Lower lobe of right lung (tissue), 2 donors: Measurements from ENCODE around the gene MCEE. TPM values are rescaled to one million over a fixed set of nuclear protein-coding genes. Genes with fewer than 3 reads are reported as not detected.

Experiments
- ATAC-seq, 2 donors: fragments of 200-7000 bp; cut with Tn5 transposase; one replicate each; pipeline ENCODE4 v1.9.1; 2020 to 2022; ENCODE audit warnings: mild to moderate bottlenecking in 2 of 2, moderate library complexity in 2 of 2
- DNase-seq: peaks from one replicate; pipeline ENCODE4 v3.0.0-alpha.2; 2020
- H3K27ac ChIP-seq: fragments of 200-600 bp; one replicate; pipeline ENCODE4 v1.8.0; 2022
- H3K27me3 ChIP-seq: fragments of 200-600 bp; one replicate; pipeline ENCODE4 v1.8.0; 2022; ENCODE audit warnings: low read depth
- H3K36me3 ChIP-seq: fragments of 200-600 bp; one replicate; pipeline ENCODE4 v1.8.0; 2022; ENCODE audit warnings: mild to moderate bottlenecking
- H3K4me1 ChIP-seq: fragments of 200-600 bp; one replicate; pipeline ENCODE4 v1.8.0; 2022
- H3K4me3 ChIP-seq: fragments of 200-600 bp; one replicate; pipeline ENCODE4 v1.8.0; 2022; ENCODE audit warnings: mild to moderate bottlenecking
- H3K9me3 ChIP-seq: fragments of 200-600 bp; one replicate; pipeline ENCODE4 v1.8.0; 2022
- intact Hi-C: fragments of 100-400 bp; cut with DNase I; formaldehyde crosslinking; loops from one replicate; pipeline ENCODE4 v1.11.0; 2022
- total RNA-seq: library from RNA; stranded (reverse); fragmentation: NEBNext Ultra II Directional; extraction: Animal tissue kit (Norgen Biotek cat#: 25700); gene quantifications from one replicate; pipeline ENCODE4 v1.2.1, GENCODE V29; 2021
- TF ChIP-seq, protein P1 (sequence below): fragments of 200-600 bp; IDR thresholded peaks from one replicate; pipeline ENCODE4 v1.8.0; 2022; ENCODE audit warnings: antibody characterized with exemption, mild to moderate bottlenecking
- donor health status: DM: no; HTN: yes; CAD: no; lungs with severe emphysema.

MCEE gene
- total RNA-seq, 1 donor from 2014 or later: 22.2 TPM

DNA sequence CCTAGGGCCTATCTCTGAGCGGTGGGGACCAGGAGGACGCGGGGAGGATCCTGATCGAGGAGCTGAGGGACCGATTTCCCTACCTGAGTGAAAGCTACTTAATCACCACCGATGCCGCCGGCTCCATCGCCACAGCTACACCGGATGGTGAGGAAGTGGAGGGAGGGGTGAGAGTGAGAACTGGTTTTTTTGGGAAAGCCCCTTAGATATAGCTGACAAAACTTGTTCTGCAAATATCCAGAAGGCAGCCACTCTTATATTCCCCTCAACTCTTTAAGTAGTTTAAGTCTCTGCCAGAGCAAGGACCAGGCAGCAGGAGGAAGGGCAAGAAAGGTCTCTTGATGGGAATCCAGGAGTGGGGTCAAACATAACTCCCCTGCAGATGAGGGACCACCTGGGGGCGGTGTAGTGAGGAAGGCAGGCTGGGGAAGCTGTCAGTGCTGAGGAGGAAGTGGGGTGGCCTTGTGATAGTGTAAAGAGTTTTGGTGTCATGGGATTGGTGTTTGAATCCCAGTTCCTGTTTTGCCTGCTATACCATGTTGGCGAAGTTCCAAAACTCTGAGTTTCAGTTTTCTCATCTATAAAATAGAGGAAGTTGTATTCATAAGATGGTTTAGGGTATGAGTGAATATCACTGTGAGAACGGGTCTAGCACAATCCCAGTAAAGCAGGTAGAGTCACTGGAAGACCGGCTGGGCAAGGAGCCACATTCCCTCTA, 58.2 kb downstream of the MCEE start:
- TF ChIP-seq, protein P1, sequence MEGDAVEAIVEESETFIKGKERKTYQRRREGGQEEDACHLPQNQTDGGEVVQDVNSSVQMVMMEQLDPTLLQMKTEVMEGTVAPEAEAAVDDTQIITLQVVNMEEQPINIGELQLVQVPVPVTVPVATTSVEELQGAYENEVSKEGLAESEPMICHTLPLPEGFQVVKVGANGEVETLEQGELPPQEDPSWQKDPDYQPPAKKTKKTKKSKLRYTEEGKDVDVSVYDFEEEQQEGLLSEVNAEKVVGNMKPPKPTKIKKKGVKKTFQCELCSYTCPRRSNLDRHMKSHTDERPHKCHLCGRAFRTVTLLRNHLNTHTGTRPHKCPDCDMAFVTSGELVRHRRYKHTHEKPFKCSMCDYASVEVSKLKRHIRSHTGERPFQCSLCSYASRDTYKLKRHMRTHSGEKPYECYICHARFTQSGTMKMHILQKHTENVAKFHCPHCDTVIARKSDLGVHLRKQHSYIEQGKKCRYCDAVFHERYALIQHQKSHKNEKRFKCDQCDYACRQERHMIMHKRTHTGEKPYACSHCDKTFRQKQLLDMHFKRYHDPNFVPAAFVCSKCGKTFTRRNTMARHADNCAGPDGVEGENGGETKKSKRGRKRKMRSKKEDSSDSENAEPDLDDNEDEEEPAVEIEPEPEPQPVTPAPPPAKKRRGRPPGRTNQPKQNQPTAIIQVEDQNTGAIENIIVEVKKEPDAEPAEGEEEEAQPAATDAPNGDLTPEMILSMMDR: no peak
- peaks cover 50% of the 10 kb centered on the region for H3K36me3 ChIP-seq
- peaks cover 51% of the 10 kb centered on the region for H3K4me1 ChIP-seq
- intact Hi-C loops: no loop called here
- H3K27me3 ChIP-seq: no peaks in the 10 kb centered on the region
- DNase-seq (no peak), ATAC-seq (no peak)
- H3K27ac ChIP-seq: peak overlapping the region; percentile 62
- H3K9me3 ChIP-seq: no peaks in the 10 kb centered on the region
- H3K4me3 ChIP-seq: peak overlapping the region; percentile 16

DNA sequence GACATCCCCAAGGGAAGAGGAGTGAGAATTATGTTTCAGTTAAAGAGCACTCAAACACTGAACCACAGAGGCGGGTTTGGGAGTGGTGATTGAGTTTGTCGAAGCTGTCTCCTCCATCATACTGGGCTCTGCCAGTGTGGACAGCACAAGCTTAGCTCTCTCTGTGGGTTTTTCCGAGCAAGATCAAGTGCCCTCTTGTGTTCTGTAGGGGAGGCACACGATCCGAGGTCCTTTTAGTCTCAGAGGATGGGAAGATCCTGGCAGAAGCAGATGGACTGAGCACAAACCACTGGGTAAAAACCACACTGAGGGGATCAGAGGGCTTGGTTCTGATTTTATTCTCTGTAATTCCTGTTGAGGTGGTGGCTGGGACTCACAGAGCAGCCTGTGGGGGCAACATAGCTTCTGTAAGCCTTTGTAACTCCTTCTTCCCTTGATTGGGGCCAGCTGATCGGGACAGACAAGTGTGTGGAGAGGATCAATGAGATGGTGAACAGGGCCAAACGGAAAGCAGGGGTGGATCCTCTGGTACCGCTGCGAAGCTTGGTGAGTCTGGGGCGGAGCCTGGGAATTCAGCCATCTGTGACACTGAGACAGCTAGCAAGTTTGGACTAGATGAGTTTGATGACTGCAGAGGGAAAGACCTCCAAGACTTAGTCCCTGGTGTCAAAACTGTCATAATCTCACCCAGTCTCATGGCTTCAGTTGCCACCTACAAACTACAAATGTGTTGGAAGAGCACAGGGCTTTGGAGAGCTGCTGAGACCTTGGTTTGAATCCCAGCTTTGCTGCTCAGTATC, 59.5 kb downstream of the MCEE start:
- DNase-seq (no peak), ATAC-seq (no peak)
- H3K36me3 ChIP-seq: peaks cover 36% of the 10 kb centered on the region
- TF ChIP-seq, protein P1: no peak
- intact Hi-C loops: no loop called here
- no peaks in the 10 kb centered on the region for H3K9me3 ChIP-seq
- no peaks in the 10 kb centered on the region for H3K27me3 ChIP-seq
- H3K27ac ChIP-seq: no peak overlapping the region
- H3K4me3 ChIP-seq: peak overlapping the region; percentile 7
- peaks cover 53% of the 10 kb centered on the region for H3K4me1 ChIP-seq

DNA sequence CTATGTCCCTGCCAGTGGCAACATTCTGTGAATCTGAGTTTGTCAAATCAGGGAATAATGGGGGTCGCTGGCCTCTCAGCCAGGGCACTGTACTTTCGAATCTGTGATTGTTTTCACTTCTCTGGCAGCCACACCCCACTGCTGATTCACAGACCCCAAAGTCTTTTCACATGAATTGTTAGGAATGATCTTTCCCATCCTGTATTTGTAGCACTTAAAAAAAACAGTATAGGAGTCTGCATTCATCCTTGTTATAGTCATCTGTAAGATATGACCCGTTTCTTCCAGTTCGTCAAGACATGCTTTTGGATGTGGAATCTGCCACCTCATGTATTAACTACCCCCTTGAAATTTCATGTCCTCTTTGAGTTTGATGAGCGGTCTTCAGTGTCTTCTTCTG, 60.7 kb downstream of the MCEE start:
- TF ChIP-seq, protein P1: no peak
- H3K36me3 ChIP-seq: peaks cover 25% of the 10 kb centered on the region
- no peaks in the 10 kb centered on the region for H3K27me3 ChIP-seq
- H3K27ac ChIP-seq: peak overlapping the region; percentile 94
- peak overlapping the region; percentile 92 for H3K4me3 ChIP-seq
- DNase-seq: no peak
- no peak for ATAC-seq
- no peaks in the 10 kb centered on the region for H3K9me3 ChIP-seq
- intact Hi-C loops: no loop called here
- H3K4me1 ChIP-seq: peaks cover 53% of the 10 kb centered on the region

DNA sequence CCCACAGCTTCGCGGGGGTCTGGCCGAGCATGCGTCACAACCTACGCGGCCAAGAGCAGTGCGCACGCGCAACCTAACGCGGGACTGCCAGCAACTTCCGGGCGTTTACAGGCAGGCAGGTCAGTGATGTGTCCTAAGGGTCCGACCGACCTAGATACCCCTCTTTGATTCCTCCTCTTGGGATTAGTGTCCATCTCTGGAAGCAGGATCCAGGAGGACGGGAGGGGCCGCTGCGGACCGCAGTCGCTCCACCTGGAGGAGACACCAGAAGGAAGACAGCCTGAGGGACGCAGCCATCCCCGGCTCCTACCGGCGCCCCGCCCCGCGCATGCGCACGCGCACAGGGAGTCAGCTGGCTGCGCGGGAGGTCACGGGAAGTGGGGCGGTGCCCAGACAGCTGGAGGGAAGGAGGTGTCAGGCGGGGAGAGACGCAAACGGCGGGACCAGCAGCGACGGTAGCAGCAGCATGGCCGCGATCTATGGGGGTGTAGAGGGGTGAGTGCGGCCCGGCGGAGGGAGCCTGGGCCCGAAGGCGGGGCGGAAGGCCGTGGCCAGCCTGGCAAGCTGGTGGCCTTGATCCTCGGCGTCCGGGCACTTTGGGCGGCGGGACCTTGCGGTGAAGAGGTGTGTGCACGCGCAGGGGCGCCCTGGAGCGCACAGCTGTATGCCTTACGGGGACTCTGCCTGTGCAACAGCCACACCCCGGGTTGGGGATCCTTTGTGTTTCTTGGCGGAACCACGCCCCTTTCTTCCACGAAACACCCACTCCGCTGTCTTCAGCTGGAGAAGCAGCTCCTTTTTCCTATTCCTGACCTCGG, 61.6 kb downstream of the MCEE start, which contains the start of gene NAGK:
Gene NAGK, plus strand, starts transcription at position 431 of the 818 bp plus-strand sequence. Its CDS starts 36 bp downstream, at position 467.
- Histone ChIP-seq H3K27ac (peak within 1 kb of the TSS; percentile 94), H3K36me3 (peaks cover 16% of the 10 kb centered on the region), H3K4me1 (peaks cover 53% of the 10 kb centered on the region), H3K4me3 (peak within 1 kb of the TSS; percentile 92), H3K27me3 (no peaks in the 10 kb centered on the region), H3K9me3 (no peaks in the 10 kb centered on the region)
- intact Hi-C loops: no loop called here
- DNase-seq (peak; percentile 98), ATAC-seq (peak; percentile 96 to 97)
- TF ChIP-seq, protein P1: no peak

DNA sequence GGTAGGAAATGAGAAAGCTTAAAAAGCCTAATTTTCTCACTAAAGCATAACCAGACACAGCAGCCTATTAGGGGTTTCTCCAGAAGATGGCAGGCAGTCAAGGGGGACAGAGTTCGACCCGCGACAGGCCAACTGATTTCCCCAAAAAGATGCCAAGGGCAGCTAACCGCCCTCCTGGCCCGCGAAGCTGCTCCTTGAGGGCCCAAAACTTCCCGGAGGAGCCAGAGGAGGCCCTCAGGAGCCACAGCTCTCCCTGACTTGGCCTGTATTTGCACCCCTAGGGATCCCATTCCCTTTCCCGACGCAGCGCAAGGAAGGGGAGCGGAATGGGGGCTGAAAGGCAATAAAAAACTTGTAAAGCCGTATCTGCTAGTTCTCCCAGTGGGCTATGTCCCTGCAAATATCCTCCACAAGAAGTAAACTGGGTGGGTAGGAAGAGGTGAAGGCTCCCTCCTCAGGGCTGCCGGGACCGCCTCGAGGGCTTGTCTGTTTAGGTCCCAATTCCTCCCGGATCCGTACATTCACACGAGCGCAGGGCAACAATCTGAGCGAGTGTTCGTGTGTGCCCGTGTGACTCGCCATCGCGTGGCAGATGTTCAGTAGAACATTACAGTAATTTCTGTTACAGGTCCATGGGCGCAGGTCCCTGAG, 62.3 kb downstream of the MCEE start:
- ATAC-seq: peak; percentile 26 to 47

More for the DNA sequence above, 62.3 kb downstream of the MCEE start:
- Histone ChIP-seq H3K9me3 (no peaks in the 10 kb centered on the region), H3K27me3 (no peaks in the 10 kb centered on the region), H3K4me3 (peak overlapping the region; percentile 92), H3K4me1 (peaks cover 51% of the 10 kb centered on the region), H3K36me3 (peaks cover 8% of the 10 kb centered on the region), H3K27ac (peak overlapping the region; percentile 94)
- TF ChIP-seq, protein P1: no peak
- intact Hi-C loops: no loop called here
- DNase-seq: no peak
